ENCODE data around the gene ARL16.
"Not testable (repeated sequence)": the region's sequence is repeated elsewhere in the genome, so short reads cannot be mapped to it uniquely, and the experiment has no call there.

ARL16 gene

GRCh38 chr17:81690549-81690948, 7.0 kb upstream of the ARL16 start:
- peaks cover 56% of the 10 kb centered on the region for H3K36me3 Mint-ChIP-seq
- ATAC-seq, result no peak
- no peak overlapping the region for H3K4me3 Mint-ChIP-seq
- no peaks in the 10 kb centered on the region for H3K27me3 Mint-ChIP-seq
- no peak overlapping the region for H3K27ac Mint-ChIP-seq
- no peaks in the 10 kb centered on the region for H3K9me3 Mint-ChIP-seq
- H3K4me1 Mint-ChIP-seq, result peaks cover 38% of the 10 kb centered on the region

- Mint-ChIP-seq H3K36me3 (peaks cover 56% of the 10 kb centered on the region), H3K27ac (no peak overlapping the region), H3K9me3 (no peaks in the 10 kb centered on the region), H3K4me1 (peaks cover 43% of the 10 kb centered on the region), H3K4me3 (no peak overlapping the region), H3K27me3 (no peaks in the 10 kb centered on the region)
- ATAC-seq, result no peak
Measured at GRCh38 chr17:81690066-81690465, 6.5 kb upstream of the ARL16 start.

- Mint-ChIP-seq H3K4me1 (peaks cover 50% of the 10 kb centered on the region), H3K27me3 (no peaks in the 10 kb centered on the region), H3K27ac (peak overlapping the region; percentile 25), H3K9me3 (no peaks in the 10 kb centered on the region), H3K4me3 (no peak overlapping the region), H3K36me3 (peaks cover 56% of the 10 kb centered on the region)
- ATAC-seq, result no peak
Measured at GRCh38 chr17:81688616-81689015, 5.0 kb upstream of the ARL16 start.

- Mint-ChIP-seq H3K36me3 (peaks cover 56% of the 10 kb centered on the region), H3K4me1 (peaks cover 51% of the 10 kb centered on the region), H3K9me3 (no peaks in the 10 kb centered on the region), H3K27me3 (no peaks in the 10 kb centered on the region), H3K27ac (no peak overlapping the region), H3K4me3 (no peak overlapping the region)
- no peak for ATAC-seq
Measured at GRCh38 chr17:81687770-81688541, 4.4 kb upstream of the ARL16 start.

- Mint-ChIP-seq H3K9me3 (no peaks in the 10 kb centered on the region), H3K27ac (no peak overlapping the region), H3K36me3 (peaks cover 48% of the 10 kb centered on the region), H3K4me1 (peaks cover 62% of the 10 kb centered on the region), H3K4me3 (no peak overlapping the region), H3K27me3 (no peaks in the 10 kb centered on the region)
- no peak for ATAC-seq
Measured at GRCh38 chr17:81686614-81687013, 3.0 kb upstream of the ARL16 start.

- H3K36me3 Mint-ChIP-seq, result peaks cover 37% of the 10 kb centered on the region
- no peaks in the 10 kb centered on the region for H3K27me3 Mint-ChIP-seq
- H3K27ac Mint-ChIP-seq, result peak overlapping the region; percentile 80
- peak overlapping the region; percentile 86 for H3K4me3 Mint-ChIP-seq
- H3K9me3 Mint-ChIP-seq, result no peaks in the 10 kb centered on the region
- H3K4me1 Mint-ChIP-seq, result peaks cover 63% of the 10 kb centered on the region
- no peak for ATAC-seq
Measured at GRCh38 chr17:81685108-81685507, 1.5 kb upstream of the ARL16 start.

GRCh38 chr17:81684442-81684911, 880 bp upstream of the ARL16 start:
- peaks cover 58% of the 10 kb centered on the region for H3K4me1 Mint-ChIP-seq
- H3K27me3 Mint-ChIP-seq, result no peaks in the 10 kb centered on the region
- peak overlapping the region; percentile 86 for H3K4me3 Mint-ChIP-seq
- no peaks in the 10 kb centered on the region for H3K9me3 Mint-ChIP-seq
- H3K27ac Mint-ChIP-seq, result peak overlapping the region; percentile 80
- ATAC-seq, result no peak
- peaks cover 30% of the 10 kb centered on the region for H3K36me3 Mint-ChIP-seq

- H3K27me3 Mint-ChIP-seq, result no peaks in the 10 kb centered on the region
- peak overlapping the region; percentile 86 for H3K4me3 Mint-ChIP-seq
- H3K4me1 Mint-ChIP-seq, result peaks cover 47% of the 10 kb centered on the region
- H3K27ac Mint-ChIP-seq, result peak overlapping the region; percentile 80
- peaks cover 19% of the 10 kb centered on the region for H3K36me3 Mint-ChIP-seq
- H3K9me3 Mint-ChIP-seq, result no peaks in the 10 kb centered on the region
- ATAC-seq, result no peak
Measured at GRCh38 chr17:81683208-81683583, 401 bp downstream of the ARL16 start.

GRCh38 chr17:81682565-81683207, 911 bp downstream of the ARL16 start:
- no peak for ATAC-seq
- Mint-ChIP-seq H3K9me3 (no peaks in the 10 kb centered on the region), H3K4me1 (peaks cover 47% of the 10 kb centered on the region), H3K27me3 (no peaks in the 10 kb centered on the region), H3K4me3 (peak overlapping the region; percentile 86), H3K27ac (peak overlapping the region; percentile 80), H3K36me3 (peaks cover 17% of the 10 kb centered on the region)

GRCh38 chr17:81681672-81682071, 1.9 kb downstream of the ARL16 start:
- Mint-ChIP-seq H3K4me3 (peak overlapping the region; percentile 12), H3K36me3 (peaks cover 7% of the 10 kb centered on the region), H3K27ac (no peak overlapping the region), H3K27me3 (no peaks in the 10 kb centered on the region), H3K4me1 (peaks cover 38% of the 10 kb centered on the region), H3K9me3 (no peaks in the 10 kb centered on the region)
- no peak for ATAC-seq

GRCh38 chr17:81680150-81680549, 3.4 kb downstream of the ARL16 start:
- H3K9me3 Mint-ChIP-seq, result no peaks in the 10 kb centered on the region
- H3K36me3 Mint-ChIP-seq, result no peaks in the 10 kb centered on the region
- peaks cover 32% of the 10 kb centered on the region for H3K4me1 Mint-ChIP-seq
- ATAC-seq, result no peak
- H3K27me3 Mint-ChIP-seq, result no peaks in the 10 kb centered on the region
- no peak overlapping the region for H3K4me3 Mint-ChIP-seq
- no peak overlapping the region for H3K27ac Mint-ChIP-seq

- peaks cover 15% of the 10 kb centered on the region for H3K4me1 Mint-ChIP-seq
- no peak for ATAC-seq
- no peaks in the 10 kb centered on the region for H3K9me3 Mint-ChIP-seq
- H3K36me3 Mint-ChIP-seq, result peaks cover 26% of the 10 kb centered on the region
- H3K4me3 Mint-ChIP-seq, result no peak overlapping the region
- H3K27ac Mint-ChIP-seq, result no peak overlapping the region
- H3K27me3 Mint-ChIP-seq, result no peaks in the 10 kb centered on the region
Measured at GRCh38 chr17:81676906-81677305, 6.7 kb downstream of the ARL16 start.

- H3K4me1 Mint-ChIP-seq, H3K9me3 Mint-ChIP-seq, H3K4me3 Mint-ChIP-seq, H3K27me3 Mint-ChIP-seq, ATAC-seq, H3K27ac Mint-ChIP-seq: not testable (repeated sequence)
- H3K36me3 Mint-ChIP-seq, result peaks cover 34% of the 10 kb centered on the region
Measured at GRCh38 chr17:81675515-81676221, 7.9 kb downstream of the ARL16 start.

- H3K36me3 Mint-ChIP-seq, result peaks cover 42% of the 10 kb centered on the region
- peaks cover 17% of the 10 kb centered on the region for H3K4me1 Mint-ChIP-seq
- no peaks in the 10 kb centered on the region for H3K9me3 Mint-ChIP-seq
- no peak overlapping the region for H3K4me3 Mint-ChIP-seq
- no peak overlapping the region for H3K27ac Mint-ChIP-seq
- no peaks in the 10 kb centered on the region for H3K27me3 Mint-ChIP-seq
- ATAC-seq, result no peak
Measured at GRCh38 chr17:81673561-81674258, 9.9 kb downstream of the ARL16 start.

GRCh38 chr17:81672954-81673353, 10.6 kb downstream of the ARL16 start:
- H3K4me3 Mint-ChIP-seq, result no peak overlapping the region
- no peaks in the 10 kb centered on the region for H3K9me3 Mint-ChIP-seq
- no peak for ATAC-seq
- H3K27ac Mint-ChIP-seq, result no peak overlapping the region
- no peaks in the 10 kb centered on the region for H3K27me3 Mint-ChIP-seq
- peaks cover 25% of the 10 kb centered on the region for H3K4me1 Mint-ChIP-seq
- H3K36me3 Mint-ChIP-seq, result peaks cover 47% of the 10 kb centered on the region

All from stimulated activated memory B cell treated with anti-CD40 and anti-IgM and Interleukin-4, amounts not matched to agents 10 μg/mL and 1 μg/mL and 100 μg/mL, for 72 hours (primary cell).